Measurements from ENCODE around the gene NDUFAB1. TPM values are rescaled to one million over a fixed set of nuclear protein-coding genes. Genes with fewer than 3 reads are reported as not detected.

NDUFAB1 gene
- total RNA-seq, 1 experiment from 2014 or later = 189 TPM

GRCh38 chr16:23564575-23565363, 31.3 kb downstream of the NDUFAB1 start:
- H3K4me3 Mint-ChIP-seq = no peak overlapping the region

GRCh38 chr16:23563186-23563585, 32.9 kb downstream of the NDUFAB1 start:
- TF ChIP-seq HMGA2 (CRISPR knock-in tag; IDR thresholded peaks at IDR 0.05) = no peak
- TF ChIP-seq ZBTB21 (CRISPR knock-in tag; IDR thresholded peaks at IDR 0.05; ENCODE audit: borderline replicate concordance) = no peak
- TF ChIP-seq NR2C2 (CRISPR knock-in tag; IDR thresholded peaks at IDR 0.05) = no peak
- no peak for TF ChIP-seq RELA (CRISPR knock-in tag; IDR thresholded peaks at IDR 0.05; ENCODE audit: borderline replicate concordance)
- TF ChIP-seq JUN (CRISPR knock-in tag; IDR thresholded peaks at IDR 0.05) = no peak
- no peak for TF ChIP-seq GTF2I (CRISPR knock-in tag; conservative IDR thresholded peaks at IDR 0.05)
- TF ChIP-seq TEAD1 (CRISPR knock-in tag; IDR thresholded peaks at IDR 0.05) = no peak
- TF ChIP-seq, protein P1, sequence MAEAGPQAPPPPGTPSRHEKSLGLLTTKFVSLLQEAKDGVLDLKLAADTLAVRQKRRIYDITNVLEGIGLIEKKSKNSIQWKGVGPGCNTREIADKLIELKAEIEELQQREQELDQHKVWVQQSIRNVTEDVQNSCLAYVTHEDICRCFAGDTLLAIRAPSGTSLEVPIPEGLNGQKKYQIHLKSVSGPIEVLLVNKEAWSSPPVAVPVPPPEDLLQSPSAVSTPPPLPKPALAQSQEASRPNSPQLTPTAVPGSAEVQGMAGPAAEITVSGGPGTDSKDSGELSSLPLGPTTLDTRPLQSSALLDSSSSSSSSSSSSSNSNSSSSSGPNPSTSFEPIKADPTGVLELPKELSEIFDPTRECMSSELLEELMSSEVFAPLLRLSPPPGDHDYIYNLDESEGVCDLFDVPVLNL (CRISPR knock-in tag; IDR thresholded peaks at IDR 0.05; ENCODE audit: borderline replicate concordance, low read depth) = no peak
- no peak for TF ChIP-seq FOXP4 (CRISPR knock-in tag; IDR thresholded peaks at IDR 0.05)
- no peak for TF ChIP-seq ZNF423 (CRISPR knock-in tag; IDR thresholded peaks at IDR 0.05)
- TF ChIP-seq SMAD4 (CRISPR knock-in tag; IDR thresholded peaks at IDR 0.05) = no peak
- TF ChIP-seq, protein P2, sequence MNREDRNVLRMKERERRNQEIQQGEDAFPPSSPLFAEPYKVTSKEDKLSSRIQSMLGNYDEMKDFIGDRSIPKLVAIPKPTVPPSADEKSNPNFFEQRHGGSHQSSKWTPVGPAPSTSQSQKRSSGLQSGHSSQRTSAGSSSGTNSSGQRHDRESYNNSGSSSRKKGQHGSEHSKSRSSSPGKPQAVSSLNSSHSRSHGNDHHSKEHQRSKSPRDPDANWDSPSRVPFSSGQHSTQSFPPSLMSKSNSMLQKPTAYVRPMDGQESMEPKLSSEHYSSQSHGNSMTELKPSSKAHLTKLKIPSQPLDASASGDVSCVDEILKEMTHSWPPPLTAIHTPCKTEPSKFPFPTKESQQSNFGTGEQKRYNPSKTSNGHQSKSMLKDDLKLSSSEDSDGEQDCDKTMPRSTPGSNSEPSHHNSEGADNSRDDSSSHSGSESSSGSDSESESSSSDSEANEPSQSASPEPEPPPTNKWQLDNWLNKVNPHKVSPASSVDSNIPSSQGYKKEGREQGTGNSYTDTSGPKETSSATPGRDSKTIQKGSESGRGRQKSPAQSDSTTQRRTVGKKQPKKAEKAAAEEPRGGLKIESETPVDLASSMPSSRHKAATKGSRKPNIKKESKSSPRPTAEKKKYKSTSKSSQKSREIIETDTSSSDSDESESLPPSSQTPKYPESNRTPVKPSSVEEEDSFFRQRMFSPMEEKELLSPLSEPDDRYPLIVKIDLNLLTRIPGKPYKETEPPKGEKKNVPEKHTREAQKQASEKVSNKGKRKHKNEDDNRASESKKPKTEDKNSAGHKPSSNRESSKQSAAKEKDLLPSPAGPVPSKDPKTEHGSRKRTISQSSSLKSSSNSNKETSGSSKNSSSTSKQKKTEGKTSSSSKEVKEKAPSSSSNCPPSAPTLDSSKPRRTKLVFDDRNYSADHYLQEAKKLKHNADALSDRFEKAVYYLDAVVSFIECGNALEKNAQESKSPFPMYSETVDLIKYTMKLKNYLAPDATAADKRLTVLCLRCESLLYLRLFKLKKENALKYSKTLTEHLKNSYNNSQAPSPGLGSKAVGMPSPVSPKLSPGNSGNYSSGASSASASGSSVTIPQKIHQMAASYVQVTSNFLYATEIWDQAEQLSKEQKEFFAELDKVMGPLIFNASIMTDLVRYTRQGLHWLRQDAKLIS (CRISPR knock-in tag; IDR thresholded peaks at IDR 0.05; ENCODE audit: borderline replicate concordance) = no peak
- TF ChIP-seq ZNF281 (CRISPR knock-in tag; IDR thresholded peaks at IDR 0.05) = no peak
- no peak for TF ChIP-seq NFYB (CRISPR knock-in tag; conservative IDR thresholded peaks at IDR 0.05; ENCODE audit: low read depth)
- no peak for TF ChIP-seq GRHL2 (CRISPR knock-in tag; IDR thresholded peaks at IDR 0.05; ENCODE audit: insufficient replicate concordance, severe bottlenecking)
- no peak for TF ChIP-seq SMAD3 (CRISPR knock-in tag; IDR thresholded peaks at IDR 0.05; ENCODE audit: borderline replicate concordance)
- TF ChIP-seq PREB (CRISPR knock-in tag; IDR thresholded peaks at IDR 0.05; ENCODE audit: borderline replicate concordance) = no peak
- peaks cover 9% of the 10 kb centered on the region; the same call in 1 of the 2 replicates for H3K4me1 Mint-ChIP-seq
- H3K9me3 Mint-ChIP-seq = no peaks in the 10 kb centered on the region
- H3K36me3 Mint-ChIP-seq = peaks cover 69% of the 10 kb centered on the region
- ChIA-PET CTCF (no interaction called here), POLR2A (no interaction called here)
- DNase-seq (ENCODE audit: low spot score) (no peak), ATAC-seq (no peak)
- H3K4me3 Mint-ChIP-seq = no peak overlapping the region
- H3K27me3 Mint-ChIP-seq (ENCODE audit: low read depth) = no peaks in the 10 kb centered on the region
- no peak overlapping the region for H3K27ac Mint-ChIP-seq

More at GRCh38 chr16:23564575-23565363, 31.3 kb downstream of the NDUFAB1 start:
- Mint-ChIP-seq H3K36me3 (peaks cover 71% of the 10 kb centered on the region), H3K27me3 (ENCODE audit: low read depth) (no peaks in the 10 kb centered on the region), H3K9me3 (no peaks in the 10 kb centered on the region), H3K4me1 (no peaks in the 10 kb centered on the region), H3K27ac (no peak overlapping the region)
- CTCF ChIA-PET = no interaction called here
- TF ChIP-seq SOX15 (CRISPR knock-in tag; IDR thresholded peaks at IDR 0.05) (no peak), OVOL2 (CRISPR knock-in tag; IDR thresholded peaks at IDR 0.05; ENCODE audit: borderline replicate concordance) (no peak)
- ATAC-seq (no peak), DNase-seq (ENCODE audit: low spot score) (no peak)
- POLR2A ChIA-PET = no interaction called here

Measured in WTC11 (cell line).